Measurements from ENCODE around the gene STX16.

STX16 gene

GRCh38 chr20:58656831-58657230 is 5.7 kb downstream of the STX16 start:
- DNase-seq: no peak

DNA sequence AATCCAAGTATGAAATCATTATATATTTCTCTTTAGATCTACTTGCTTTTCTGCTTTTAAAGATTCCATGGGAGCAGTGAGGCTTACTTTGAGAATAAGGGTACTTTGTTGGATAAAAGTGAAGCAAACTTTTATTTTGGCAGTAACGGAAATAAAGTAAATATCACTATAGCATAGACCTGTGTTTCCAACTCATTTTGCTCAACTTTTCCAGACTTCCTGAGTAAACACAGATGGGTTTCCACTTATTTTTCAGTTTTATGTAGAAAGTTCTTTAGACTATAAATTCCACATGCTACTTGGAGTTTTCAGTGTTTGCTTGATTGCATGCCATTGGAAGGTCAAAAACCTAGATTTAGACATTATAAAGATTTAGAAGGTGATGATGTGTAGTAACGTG is 6.2 kb downstream of the STX16 start:
- no peak for DNase-seq

DNA sequence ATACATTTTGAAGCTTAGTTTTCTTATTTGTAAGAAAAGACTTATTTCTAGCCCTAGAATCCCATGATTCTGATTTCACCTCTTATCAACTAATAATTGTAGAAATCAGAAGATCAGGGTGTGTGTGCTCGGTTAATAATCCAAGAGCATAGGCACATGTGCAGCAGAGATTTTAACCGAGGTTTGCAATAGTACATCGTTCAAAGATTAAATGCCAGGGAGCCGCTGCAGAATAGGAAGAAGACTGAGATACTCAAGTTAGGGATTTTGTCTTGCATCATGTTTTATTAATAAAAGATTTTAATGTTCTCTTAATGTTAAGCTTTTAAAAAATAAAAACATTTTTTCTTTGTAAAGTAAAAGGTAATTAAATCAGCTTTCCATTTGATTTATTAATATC is 6.9 kb downstream of the STX16 start:
- DNase-seq: no peak

DNA sequence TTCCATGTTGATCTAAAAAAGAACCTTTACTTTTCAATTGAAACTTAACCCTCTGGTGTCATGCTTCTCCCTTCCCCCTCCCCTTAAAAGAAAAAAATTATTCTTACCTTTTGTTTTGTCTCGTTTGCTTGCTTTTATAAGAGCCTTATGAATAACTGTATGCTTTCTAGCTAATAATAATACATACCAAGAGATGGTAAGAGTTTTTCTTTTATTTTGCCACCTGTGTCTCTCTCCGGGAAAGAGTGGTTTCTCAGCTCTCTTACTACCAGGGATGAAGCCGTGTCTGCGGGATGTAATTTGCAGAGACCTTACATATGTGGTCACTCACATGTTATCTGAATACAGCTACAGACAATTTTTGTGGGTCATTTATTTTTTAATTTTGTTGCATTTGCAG is 7.7 kb downstream of the STX16 start:
- no peak for DNase-seq

GRCh38 chr20:58659841-58660240 is 8.8 kb downstream of the STX16 start:
- no peak for DNase-seq

- no peak for DNase-seq
Measured at GRCh38 chr20:58660855-58661597, 9.9 kb downstream of the STX16 start.

- no peak for DNase-seq
Measured at GRCh38 chr20:58661598-58662473, 10.8 kb downstream of the STX16 start.

DNA sequence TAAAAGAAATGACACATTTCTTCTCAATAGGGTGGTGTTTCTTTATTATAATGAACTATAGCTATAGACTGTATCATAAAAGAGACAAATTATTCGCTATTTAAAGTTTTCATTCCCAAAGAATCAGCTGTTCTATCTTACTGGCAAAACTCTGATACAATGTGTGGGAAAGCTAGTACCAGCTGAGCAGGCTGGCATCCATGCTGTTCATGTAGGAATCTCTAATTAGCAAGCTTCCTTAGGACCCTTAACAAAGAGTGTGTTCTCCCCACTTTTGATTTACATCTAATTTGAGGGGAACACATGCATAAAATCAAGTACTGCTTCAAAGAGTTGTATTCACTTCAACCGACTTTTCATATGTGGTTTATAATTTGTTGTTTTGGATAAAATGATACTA is 13.2 kb downstream of the STX16 start:
- DNase-seq: no peak

- DNase-seq: no peak
Measured at GRCh38 chr20:58664883-58665282, 13.8 kb downstream of the STX16 start.

GRCh38 chr20:58665606-58666005 is 14.5 kb downstream of the STX16 start:
- no peak for DNase-seq

DNA sequence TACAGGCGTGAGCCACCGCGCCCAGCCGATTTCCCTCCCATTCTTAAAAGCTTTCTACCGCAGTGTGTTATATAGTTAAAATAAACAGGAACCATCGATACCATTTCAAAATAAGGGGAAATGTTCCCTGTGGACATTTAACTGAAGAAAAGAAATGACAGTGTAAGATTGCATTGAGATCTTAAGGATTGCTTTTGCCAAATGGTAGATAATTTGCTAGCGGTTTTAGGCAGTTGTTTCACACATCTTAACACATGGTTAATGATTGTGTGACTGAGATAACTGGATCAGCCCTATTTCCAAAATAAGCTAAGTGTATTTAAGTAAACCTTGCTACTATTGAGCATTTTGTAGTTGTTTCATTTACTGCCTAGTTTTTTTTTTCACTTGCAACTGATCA is 15.6 kb downstream of the STX16 start:
- no peak for DNase-seq

DNA sequence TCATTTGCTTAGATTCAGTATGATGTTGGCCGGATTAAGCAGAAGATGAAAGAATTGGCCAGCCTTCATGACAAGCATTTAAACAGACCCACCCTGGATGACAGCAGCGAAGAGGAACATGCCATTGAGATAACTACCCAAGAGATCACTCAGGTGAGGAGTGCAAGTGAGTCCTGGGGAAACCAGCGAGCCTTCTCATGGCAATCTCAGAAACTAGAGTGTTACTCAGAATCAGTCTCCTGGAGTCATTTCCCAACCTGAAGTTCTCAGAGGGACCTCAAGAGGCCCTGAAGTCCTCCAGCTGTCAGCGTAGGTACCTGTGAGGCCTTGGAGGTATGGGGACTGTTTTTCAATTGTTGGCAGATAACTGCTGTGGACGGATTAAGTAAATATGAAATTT is 16.9 kb downstream of the STX16 start:
- no peak for DNase-seq

GRCh38 chr20:58668901-58669286 is 17.8 kb downstream of the STX16 start:
- no peak for DNase-seq

GRCh38 chr20:58669287-58670006 is 18.4 kb downstream of the STX16 start:
- no peak for DNase-seq

DNA sequence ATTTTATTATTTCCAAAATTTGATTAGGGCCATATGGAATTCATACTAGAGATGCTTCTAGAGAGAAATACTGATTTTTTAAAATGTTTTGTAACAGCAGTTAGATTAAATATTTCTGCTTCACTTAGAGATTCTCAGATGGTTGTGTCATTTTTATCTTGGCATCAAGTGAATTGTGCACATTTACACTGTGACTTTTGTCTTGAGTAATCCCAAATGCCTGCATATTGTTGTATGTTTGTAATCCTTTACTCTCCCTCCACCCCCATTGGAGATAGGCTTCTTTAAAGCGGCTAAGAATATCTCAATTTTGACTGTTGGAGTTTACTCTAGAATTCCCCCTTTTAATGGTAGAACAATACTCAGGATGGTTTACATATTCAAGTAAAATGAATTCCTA is 19.0 kb downstream of the STX16 start:
- no peak for DNase-seq

GRCh38 chr20:58670659-58671058 is 19.6 kb downstream of the STX16 start:
- DNase-seq: no peak

DNA sequence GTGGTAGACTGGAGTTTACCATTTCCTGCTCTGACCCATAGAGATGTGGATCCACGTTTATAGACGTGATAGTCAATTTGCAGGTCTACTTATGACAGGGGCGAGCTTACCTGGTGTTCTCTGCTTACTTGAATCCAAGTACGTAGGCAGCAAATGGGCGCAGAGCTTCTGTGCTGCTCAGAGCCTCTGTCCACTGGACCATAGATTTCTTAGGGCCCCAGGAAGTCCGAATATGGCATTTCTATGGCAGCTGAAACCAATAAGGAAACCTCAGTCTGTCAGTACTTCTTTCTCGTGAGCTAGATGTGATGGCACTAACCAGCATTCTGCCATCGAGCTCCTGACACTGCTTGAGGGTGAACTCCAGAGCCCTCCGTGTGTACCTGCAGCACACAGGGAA is 22.0 kb downstream of the STX16 start:
- DNase-seq: no peak

DNA sequence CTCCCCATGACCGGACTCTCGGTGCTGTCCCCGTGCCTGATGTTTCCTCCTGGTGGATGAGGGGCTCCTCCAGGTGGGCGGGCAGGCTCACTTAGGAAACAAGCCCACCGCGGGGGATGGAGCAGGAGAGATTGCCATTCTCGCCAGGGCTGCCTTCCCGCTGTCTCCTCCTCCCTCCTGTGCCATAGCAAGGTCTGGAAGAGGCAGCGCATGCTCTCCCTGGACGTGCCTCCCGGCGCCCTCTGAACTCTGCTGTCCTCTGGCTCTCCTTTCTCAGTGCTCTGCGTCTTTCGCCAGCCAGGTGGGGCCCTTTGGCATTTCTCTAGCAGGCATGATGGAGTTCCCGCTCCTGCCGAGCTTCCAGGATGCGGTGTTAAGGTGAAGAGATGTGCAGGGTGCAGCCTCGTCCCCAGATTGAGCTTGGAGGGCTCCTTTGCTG is 24.1 kb downstream of the STX16 start:
- DNase-seq: no peak

DNA sequence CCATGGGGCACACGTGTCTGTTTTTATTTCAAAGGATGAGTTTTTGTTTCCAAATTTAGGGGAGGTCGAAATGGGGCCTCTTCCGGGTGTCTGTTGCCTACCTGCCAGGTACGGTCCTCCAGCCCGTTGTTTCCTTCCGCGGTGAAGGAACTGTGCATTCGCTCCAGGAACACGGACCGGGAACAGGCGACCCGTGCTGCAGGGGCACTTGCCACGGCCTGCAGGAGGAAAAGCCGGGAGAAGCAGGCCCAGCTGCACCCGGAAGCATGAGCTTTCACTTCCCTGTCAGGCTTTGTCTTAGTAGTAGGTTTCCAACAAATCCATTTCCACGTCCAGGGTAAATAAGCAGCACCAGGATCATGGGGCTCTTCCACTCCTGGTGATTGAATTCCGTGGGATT is 24.6 kb downstream of the STX16 start:
- no peak for DNase-seq

DNA sequence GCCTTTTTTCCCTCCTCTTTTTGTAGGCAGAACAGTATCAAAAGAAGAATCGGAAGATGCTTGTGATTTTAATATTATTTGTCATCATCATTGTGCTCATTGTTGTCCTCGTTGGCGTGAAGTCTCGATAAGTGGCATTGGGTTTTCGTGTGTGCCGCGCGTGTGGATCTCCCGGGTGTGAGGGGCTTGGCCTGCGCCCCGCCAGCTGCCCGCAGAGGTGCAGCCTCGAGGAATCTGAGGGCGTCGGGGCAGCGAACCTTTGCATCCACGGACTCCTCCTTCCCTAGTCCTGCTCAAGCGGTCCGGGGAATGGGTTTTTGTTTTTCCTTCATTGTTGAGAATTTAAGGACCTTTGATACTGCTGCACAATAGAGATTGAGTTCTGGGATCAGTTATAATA is 25.1 kb downstream of the STX16 start:
- DNase-seq: no peak

- DNase-seq: no peak
Measured at GRCh38 chr20:58677079-58677604, 26.1 kb downstream of the STX16 start.

DNA sequence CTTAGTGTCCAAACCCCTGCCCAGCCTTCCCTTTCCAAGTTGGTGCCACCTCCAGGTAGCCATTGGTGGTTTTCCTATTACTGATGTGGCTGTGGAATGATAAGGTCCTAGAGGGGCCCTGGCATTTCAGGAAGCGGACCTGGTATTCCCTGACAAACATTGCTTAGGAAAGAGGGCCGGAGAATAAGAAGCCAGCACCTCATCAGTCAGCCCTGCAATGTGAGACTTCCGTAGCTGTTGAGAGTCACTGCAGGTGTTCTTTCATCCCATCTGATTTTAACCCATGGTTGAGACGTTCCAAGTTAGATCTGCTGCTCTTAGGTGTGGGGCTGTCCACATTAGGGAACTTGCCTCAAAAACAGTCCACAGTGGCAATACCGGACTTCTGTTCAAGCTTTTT is 26.7 kb downstream of the STX16 start:
- DNase-seq: no peak

GRCh38 chr20:58678806-58679205 is 27.7 kb downstream of the STX16 start:
- DNase-seq: no peak
